ENCODE results near the gene C3orf62. TPM values are rescaled to one million over a fixed set of nuclear protein-coding genes. Genes with fewer than 3 reads are reported as not detected.
A peak's percentile ranks its signal among the peaks of the same experiment; 100 is the strongest.

Gene C3orf62
- total and polyA plus RNA-seq, 9 donors: 1.3 to 11.1 (median 6.6) TPM

GRCh38 chr3:49277383-49277775 is 347 bp upstream of the C3orf62 start:
- TF ChIP-seq EP300 (IDR thresholded peaks at IDR 0.05) (no peak), CTCF (IDR thresholded peaks at IDR 0.05) (no peak), POLR2A (IDR thresholded peaks at IDR 0.05) (peak; percentile 7)
- no peaks in the 10 kb centered on the region for H3K27me3 ChIP-seq
- WGBS, 3 donors: 9 to 13% (median 12%) methylated on average over 9 of the region's 9 CpGs
- intact Hi-C loops (cut with DNase I): loop anchor here (5.0 to 10.0 kb wide), 2 partner anchors 103 to 105 kb away; partner anchors contain the start of gene KLHDC8B (in 4 of the 4)
- no peaks in the 10 kb centered on the region for H3K36me3 ChIP-seq
- peak overlapping the region; percentile 42 for H3K4me3 ChIP-seq
- H3K9me3 ChIP-seq: no peaks in the 10 kb centered on the region
- H3K27ac ChIP-seq: peak overlapping the region; percentile 84 to 97
- peaks cover 14% of the 10 kb centered on the region for H3K4me1 ChIP-seq (ENCODE audit: insufficient read depth)
- DNase-seq: no peak

GRCh38 chr3:49273825-49274532 is 3.1 kb downstream of the C3orf62 start:
- WGBS, 3 donors: 84 to 93% (median 85%) methylated on average over 11 of the region's 11 CpGs
- Histone ChIP-seq H3K4me1 (ENCODE audit: insufficient read depth) (peaks cover 23% of the 10 kb centered on the region), H3K27ac (no peak overlapping the region), H3K27me3 (no peaks in the 10 kb centered on the region), H3K36me3 (no peaks in the 10 kb centered on the region), H3K4me3 (no peak overlapping the region), H3K9me3 (no peaks in the 10 kb centered on the region)
- TF ChIP-seq EP300 (IDR thresholded peaks at IDR 0.05) (no peak), POLR2A (IDR thresholded peaks at IDR 0.05) (no peak), CTCF (IDR thresholded peaks at IDR 0.05) (no peak)
- no peak for DNase-seq
- intact Hi-C loops (cut with DNase I): loop anchor here in 1 of 4 donors (10.0 kb wide), 1 partner anchor 99 kb away; the partner anchor contains the start of gene KLHDC8B

- Histone ChIP-seq H3K27me3 (no peaks in the 10 kb centered on the region), H3K9me3 (no peaks in the 10 kb centered on the region), H3K4me1 (ENCODE audit: insufficient read depth) (peaks cover 25% of the 10 kb centered on the region), H3K27ac (peak overlapping the region; percentile 52 to 82), H3K36me3 (no peaks in the 10 kb centered on the region), H3K4me3 (no peak overlapping the region)
- TF ChIP-seq CTCF (IDR thresholded peaks at IDR 0.05) (no peak), EP300 (IDR thresholded peaks at IDR 0.05) (no peak), POLR2A (IDR thresholded peaks at IDR 0.05) (no peak)
- intact Hi-C loops (cut with DNase I): loop anchor here in 1 of 4 donors (10.0 kb wide), 1 partner anchor 96 kb away; the partner anchor contains the start of gene KLHDC8B
- WGBS, 3 donors: 19 to 28% (median 24%) methylated on average over 4 of the region's 4 CpGs
- peak; percentile 66 to 78 (median 72) for DNase-seq
Measured at GRCh38 chr3:49271047-49271446, 6.0 kb downstream of the C3orf62 start.

- Histone ChIP-seq H3K4me3 (no peak overlapping the region), H3K36me3 (no peaks in the 10 kb centered on the region), H3K27me3 (no peaks in the 10 kb centered on the region), H3K27ac (peak overlapping the region in 1 of 2 donors; percentile 82), H3K9me3 (no peaks in the 10 kb centered on the region), H3K4me1 (ENCODE audit: insufficient read depth) (peaks cover 24% of the 10 kb centered on the region)
- intact Hi-C loops (cut with DNase I): loop anchor here in 1 of 4 donors (10.0 kb wide), 1 partner anchor 95 kb away; the partner anchor contains the start of gene KLHDC8B
- 98 to 100% (median 98%) methylated on average over 2 of the region's 2 CpGs for WGBS, 3 donors
- no peak for DNase-seq
- TF ChIP-seq EP300 (IDR thresholded peaks at IDR 0.05) (no peak), CTCF (IDR thresholded peaks at IDR 0.05) (no peak), POLR2A (IDR thresholded peaks at IDR 0.05) (no peak)
Measured at GRCh38 chr3:49270156-49270500, 6.9 kb downstream of the C3orf62 start.

Measured in ovary (tissue), 9 donors.